HEK293 (cell line): Measurements from ENCODE around the gene SYTL2.

ENCODE experiments used
- HOXA7 ChIP-seq: sonication (generic); formaldehyde crosslinking; IDR thresholded peaks from 2 replicates; pipeline ENCODE4 v1.8.1; 2022; ENCODE audit warnings: missing genetic modification reagents, borderline replicate concordance
- KLF1 ChIP-seq: fragments of 450-650 bp; formaldehyde crosslinking; IDR thresholded peaks from 2 replicates; pipeline ENCODE4 v1.5.1; 2016; ENCODE audit warnings: missing biosample characterization, missing genetic modification characterization
- MEIS1 ChIP-seq: sonication (generic); formaldehyde crosslinking; IDR thresholded peaks from 2 replicates; pipeline ENCODE4 v1.8.1; 2022; ENCODE audit warnings: missing genetic modification reagents, mild to moderate bottlenecking, borderline replicate concordance
- SCRT2 ChIP-seq: fragments of 450-650 bp; formaldehyde crosslinking; IDR thresholded peaks from 2 replicates; pipeline ENCODE4 v1.5.1; 2016; ENCODE audit warnings: missing biosample characterization, missing genetic modification characterization
- ZBTB1 ChIP-seq: fragments of 450-650 bp; formaldehyde crosslinking; IDR thresholded peaks from 2 replicates; pipeline ENCODE4 v1.5.1; 2016; ENCODE audit warnings: missing biosample characterization, missing genetic modification characterization
- ZFP41 ChIP-seq: fragments of 450-650 bp; formaldehyde crosslinking; IDR thresholded peaks from 2 replicates; pipeline ENCODE4 v1.5.1; 2016; ENCODE audit warnings: missing biosample characterization, missing genetic modification characterization, borderline replicate concordance
- ZNF274 ChIP-seq, 2 experiments: fragments of 200-500 bp in 1 of 2; fragments of 450-650 bp in 1 of 2; sonication (Bioruptor generic) in 1 of 2; formaldehyde crosslinking in 1 of 2; IDR thresholded peaks; 2 replicates each; pipeline versions ENCODE4 v1.5.1 to v1.6.1; 2014 to 2016; ENCODE audit warnings: borderline replicate concordance in 1 of 2, inconsistent platforms in 1 of 2, low read length in 1 of 2, missing biosample characterization in 1 of 2, missing genetic modification characterization in 1 of 2
- ZNF324 ChIP-seq: fragments of 450-650 bp; formaldehyde crosslinking; IDR thresholded peaks from 2 replicates; pipeline ENCODE4 v1.5.1; 2016; ENCODE audit warnings: missing biosample characterization, missing genetic modification characterization
- ZNF366 ChIP-seq: fragments of 450-650 bp; formaldehyde crosslinking; conservative IDR thresholded peaks from 2 replicates; pipeline ENCODE4 v1.5.1; 2016; ENCODE audit warnings: missing biosample characterization, missing genetic modification characterization
- ZNF37A ChIP-seq: fragments of 450-650 bp; IDR thresholded peaks from 2 replicates; pipeline ENCODE4 v1.5.1; 2018; ENCODE audit warnings: missing biosample characterization, missing genetic modification characterization
- ZNF426 ChIP-seq: fragments of 450-650 bp; formaldehyde crosslinking; IDR thresholded peaks from 2 replicates; pipeline ENCODE4 v1.5.1; 2017; ENCODE audit warnings: missing biosample characterization, missing genetic modification characterization, mild to moderate bottlenecking, inconsistent platforms, moderate library complexity
- ZNF449 ChIP-seq: fragments of 450-650 bp; formaldehyde crosslinking; IDR thresholded peaks from 2 replicates; pipeline ENCODE4 v1.5.1; 2017; ENCODE audit warnings: missing biosample characterization, mild to moderate bottlenecking, missing genetic modification characterization, moderate library complexity
- ZNF488 ChIP-seq: fragments of 450-650 bp; formaldehyde crosslinking; IDR thresholded peaks from 2 replicates; pipeline ENCODE4 v1.5.1; 2016; ENCODE audit warnings: missing biosample characterization, missing genetic modification characterization
- ZNF501 ChIP-seq: fragments of 450-650 bp; formaldehyde crosslinking; IDR thresholded peaks from 2 replicates; pipeline ENCODE4 v1.5.1; 2016; ENCODE audit warnings: missing biosample characterization, missing genetic modification characterization
- ZNF548 ChIP-seq: fragments of 450-650 bp; formaldehyde crosslinking; IDR thresholded peaks from 2 replicates; pipeline ENCODE4 v1.5.1; 2016; ENCODE audit warnings: missing biosample characterization, missing genetic modification characterization
- ZNF555 ChIP-seq: fragments of 450-650 bp; formaldehyde crosslinking; conservative IDR thresholded peaks from 2 replicates; pipeline ENCODE4 v1.5.1; 2017; ENCODE audit warnings: missing biosample characterization, mild to moderate bottlenecking, missing genetic modification characterization, inconsistent platforms
- ZNF785 ChIP-seq: fragments of 450-650 bp; formaldehyde crosslinking; IDR thresholded peaks from 2 replicates; pipeline ENCODE4 v1.5.1; 2016; ENCODE audit warnings: missing biosample characterization, missing genetic modification characterization
- TF ChIP-seq, protein P1 (sequence below): fragments of 450-650 bp; formaldehyde crosslinking; IDR thresholded peaks from 2 replicates; pipeline ENCODE4 v1.5.1; 2016; ENCODE audit warnings: missing biosample characterization, missing genetic modification characterization
- TF ChIP-seq, protein P2 (sequence below): fragments of 450-650 bp; formaldehyde crosslinking; IDR thresholded peaks from 2 replicates; pipeline ENCODE4 v1.5.1; 2016; ENCODE audit warnings: missing biosample characterization, missing genetic modification characterization, low read depth
- TF ChIP-seq, protein P3 (sequence below): fragments of 450-650 bp; formaldehyde crosslinking; IDR thresholded peaks from 2 replicates; pipeline ENCODE4 v1.5.1; 2016; ENCODE audit warnings: missing biosample characterization, missing genetic modification characterization
- TF ChIP-seq, protein P4 (sequence below): fragments of 450-650 bp; formaldehyde crosslinking; IDR thresholded peaks from 2 replicates; pipeline ENCODE4 v1.5.1; 2016; ENCODE audit warnings: missing biosample characterization, missing genetic modification characterization
- TF ChIP-seq, protein P5 (sequence below): fragments of 450-650 bp; formaldehyde crosslinking; IDR thresholded peaks from 2 replicates; pipeline ENCODE4 v1.5.1; 2016; ENCODE audit warnings: missing biosample characterization, missing genetic modification characterization
- TF ChIP-seq, protein P6 (sequence below): fragments of 450-650 bp; formaldehyde crosslinking; IDR thresholded peaks from 2 replicates; pipeline ENCODE4 v1.5.1; 2017; ENCODE audit warnings: missing biosample characterization, missing genetic modification characterization

SYTL2 gene

GRCh38 chr11:85647604-85648299 is 163.2 kb downstream of the SYTL2 start, which contains the start of gene TMEM126A (continued):
- TF ChIP-seq, protein P1, sequence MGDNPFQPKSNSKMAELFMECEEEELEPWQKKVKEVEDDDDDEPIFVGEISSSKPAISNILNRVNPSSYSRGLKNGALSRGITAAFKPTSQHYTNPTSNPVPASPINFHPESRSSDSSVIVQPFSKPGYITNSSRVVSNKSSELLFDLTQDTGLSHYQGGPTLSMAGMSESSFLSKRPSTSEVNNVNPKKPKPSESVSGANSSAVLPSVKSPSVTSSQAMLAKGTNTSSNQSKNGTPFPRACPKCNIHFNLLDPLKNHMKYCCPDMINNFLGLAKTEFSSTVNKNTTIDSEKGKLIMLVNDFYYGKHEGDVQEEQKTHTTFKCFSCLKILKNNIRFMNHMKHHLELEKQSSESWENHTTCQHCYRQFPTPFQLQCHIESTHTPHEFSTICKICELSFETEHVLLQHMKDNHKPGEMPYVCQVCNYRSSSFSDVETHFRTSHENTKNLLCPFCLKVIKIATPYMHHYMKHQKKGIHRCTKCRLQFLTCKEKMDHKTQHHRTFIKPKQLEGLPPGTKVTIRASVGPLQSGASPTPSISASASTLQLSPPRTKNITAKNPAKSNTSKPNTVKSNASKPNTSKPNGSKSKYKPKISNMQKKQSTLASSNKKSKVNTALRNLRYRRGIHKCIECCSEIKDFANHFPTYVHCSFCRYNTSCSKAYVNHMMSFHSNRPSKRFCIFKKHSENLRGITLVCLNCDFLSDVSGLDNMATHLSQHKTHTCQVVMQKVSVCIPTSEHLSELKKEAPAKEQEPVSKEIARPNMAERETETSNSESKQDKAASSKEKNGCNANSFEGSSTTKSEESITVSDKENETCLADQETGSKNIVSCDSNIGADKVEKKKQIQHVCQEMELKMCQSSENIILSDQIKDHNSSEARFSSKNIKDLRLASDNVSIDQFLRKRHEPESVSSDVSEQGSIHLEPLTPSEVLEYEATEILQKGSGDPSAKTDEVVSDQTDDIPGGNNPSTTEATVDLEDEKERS (tag by site-specific recombination) = no peak
- TF ChIP-seq ZNF488 (tag by site-specific recombination) (no peak), SCRT2 (tag by site-specific recombination) (no peak), KLF1 (tag by site-specific recombination) (no peak), ZNF501 (tag by site-specific recombination) (peak; percentile 71; the same call in 1 of the 2 replicates), ZNF37A (tag by site-specific recombination) (no peak), ZNF555 (tag by site-specific recombination) (no peak), ZNF785 (tag by site-specific recombination) (no peak), ZNF366 (peak; percentile 55; the same call in 1 of the 2 replicates), HOXA7 (no peak), ZNF274 (IDR thresholded peaks at IDR 0.05; ENCODE audit: low read length) (no peak), ZNF274 (tag by site-specific recombination; IDR thresholded peaks at IDR 0.05; ENCODE audit: borderline replicate concordance) (no peak), ZNF449 (tag by site-specific recombination) (no peak), ZNF548 (no peak), ZNF324 (no peak), ZBTB1 (tag by site-specific recombination) (no peak), ZNF426 (tag by site-specific recombination) (no peak), MEIS1 (CRISPR knock-in tag) (no peak), ZFP41 (tag by site-specific recombination) (no peak)
- TF ChIP-seq, protein P2, sequence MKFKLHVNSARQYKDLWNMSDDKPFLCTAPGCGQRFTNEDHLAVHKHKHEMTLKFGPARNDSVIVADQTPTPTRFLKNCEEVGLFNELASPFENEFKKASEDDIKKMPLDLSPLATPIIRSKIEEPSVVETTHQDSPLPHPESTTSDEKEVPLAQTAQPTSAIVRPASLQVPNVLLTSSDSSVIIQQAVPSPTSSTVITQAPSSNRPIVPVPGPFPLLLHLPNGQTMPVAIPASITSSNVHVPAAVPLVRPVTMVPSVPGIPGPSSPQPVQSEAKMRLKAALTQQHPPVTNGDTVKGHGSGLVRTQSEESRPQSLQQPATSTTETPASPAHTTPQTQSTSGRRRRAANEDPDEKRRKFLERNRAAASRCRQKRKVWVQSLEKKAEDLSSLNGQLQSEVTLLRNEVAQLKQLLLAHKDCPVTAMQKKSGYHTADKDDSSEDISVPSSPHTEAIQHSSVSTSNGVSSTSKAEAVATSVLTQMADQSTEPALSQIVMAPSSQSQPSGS (tag by site-specific recombination) = no peak
- TF ChIP-seq, protein P3, sequence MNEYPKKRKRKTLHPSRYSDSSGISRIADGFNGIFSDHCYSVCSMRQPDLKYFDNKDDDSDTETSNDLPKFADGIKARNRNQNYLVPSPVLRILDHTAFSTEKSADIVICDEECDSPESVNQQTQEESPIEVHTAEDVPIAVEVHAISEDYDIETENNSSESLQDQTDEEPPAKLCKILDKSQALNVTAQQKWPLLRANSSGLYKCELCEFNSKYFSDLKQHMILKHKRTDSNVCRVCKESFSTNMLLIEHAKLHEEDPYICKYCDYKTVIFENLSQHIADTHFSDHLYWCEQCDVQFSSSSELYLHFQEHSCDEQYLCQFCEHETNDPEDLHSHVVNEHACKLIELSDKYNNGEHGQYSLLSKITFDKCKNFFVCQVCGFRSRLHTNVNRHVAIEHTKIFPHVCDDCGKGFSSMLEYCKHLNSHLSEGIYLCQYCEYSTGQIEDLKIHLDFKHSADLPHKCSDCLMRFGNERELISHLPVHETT (tag by site-specific recombination) = no peak
- TF ChIP-seq, protein P4, sequence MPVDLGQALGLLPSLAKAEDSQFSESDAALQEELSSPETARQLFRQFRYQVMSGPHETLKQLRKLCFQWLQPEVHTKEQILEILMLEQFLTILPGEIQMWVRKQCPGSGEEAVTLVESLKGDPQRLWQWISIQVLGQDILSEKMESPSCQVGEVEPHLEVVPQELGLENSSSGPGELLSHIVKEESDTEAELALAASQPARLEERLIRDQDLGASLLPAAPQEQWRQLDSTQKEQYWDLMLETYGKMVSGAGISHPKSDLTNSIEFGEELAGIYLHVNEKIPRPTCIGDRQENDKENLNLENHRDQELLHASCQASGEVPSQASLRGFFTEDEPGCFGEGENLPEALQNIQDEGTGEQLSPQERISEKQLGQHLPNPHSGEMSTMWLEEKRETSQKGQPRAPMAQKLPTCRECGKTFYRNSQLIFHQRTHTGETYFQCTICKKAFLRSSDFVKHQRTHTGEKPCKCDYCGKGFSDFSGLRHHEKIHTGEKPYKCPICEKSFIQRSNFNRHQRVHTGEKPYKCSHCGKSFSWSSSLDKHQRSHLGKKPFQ (tag by site-specific recombination) = no peak
- TF ChIP-seq, protein P5, sequence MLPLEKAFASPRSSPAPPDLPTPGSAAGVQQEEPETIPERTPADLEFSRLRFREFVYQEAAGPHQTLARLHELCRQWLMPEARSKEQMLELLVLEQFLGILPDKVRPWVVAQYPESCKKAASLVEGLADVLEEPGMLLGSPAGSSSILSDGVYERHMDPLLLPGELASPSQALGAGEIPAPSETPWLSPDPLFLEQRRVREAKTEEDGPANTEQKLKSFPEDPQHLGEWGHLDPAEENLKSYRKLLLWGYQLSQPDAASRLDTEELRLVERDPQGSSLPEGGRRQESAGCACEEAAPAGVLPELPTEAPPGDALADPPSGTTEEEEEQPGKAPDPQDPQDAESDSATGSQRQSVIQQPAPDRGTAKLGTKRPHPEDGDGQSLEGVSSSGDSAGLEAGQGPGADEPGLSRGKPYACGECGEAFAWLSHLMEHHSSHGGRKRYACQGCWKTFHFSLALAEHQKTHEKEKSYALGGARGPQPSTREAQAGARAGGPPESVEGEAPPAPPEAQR = no peak
- TF ChIP-seq, protein P6, sequence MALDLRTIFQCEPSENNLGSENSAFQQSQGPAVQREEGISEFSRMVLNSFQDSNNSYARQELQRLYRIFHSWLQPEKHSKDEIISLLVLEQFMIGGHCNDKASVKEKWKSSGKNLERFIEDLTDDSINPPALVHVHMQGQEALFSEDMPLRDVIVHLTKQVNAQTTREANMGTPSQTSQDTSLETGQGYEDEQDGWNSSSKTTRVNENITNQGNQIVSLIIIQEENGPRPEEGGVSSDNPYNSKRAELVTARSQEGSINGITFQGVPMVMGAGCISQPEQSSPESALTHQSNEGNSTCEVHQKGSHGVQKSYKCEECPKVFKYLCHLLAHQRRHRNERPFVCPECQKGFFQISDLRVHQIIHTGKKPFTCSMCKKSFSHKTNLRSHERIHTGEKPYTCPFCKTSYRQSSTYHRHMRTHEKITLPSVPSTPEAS = no peak
